Karpas-422 (cell line): ENCODE measurements around the gene PPP1R12B. TPM values are rescaled to one million over a fixed set of nuclear protein-coding genes. Genes with fewer than 3 reads are reported as not detected.
A peak's percentile ranks its signal among the peaks of the same experiment; 100 is the strongest.
"Not testable (repeated sequence)": the region's sequence is repeated elsewhere in the genome, so short reads cannot be mapped to it uniquely, and the experiment has no call there.

Experiments used
- DNase-seq: peaks from one replicate; pipeline ENCODE4 v3.0.0-alpha.2; 2015
- H2AFZ ChIP-seq: fragments of 200-600 bp; sonication (generic); 2 replicates; pipeline ENCODE4 v1.6.1; 2014; ENCODE audit warnings: antibody characterized with exemption, low read length, mixed read lengths
- H3K27ac ChIP-seq: fragments of 200-600 bp; sonication (generic); 2 replicates; pipeline ENCODE4 v1.5.1; 2014; ENCODE audit warnings: mild to moderate bottlenecking, low read length, moderate library complexity
- H3K27me3 ChIP-seq: fragments of 200-600 bp; sonication (generic); 2 replicates; pipeline ENCODE4 v1.6.1; 2014; ENCODE audit warnings: low read length, mixed read lengths
- H3K36me3 ChIP-seq: fragments of 200-600 bp; sonication (generic); 2 replicates; pipeline ENCODE4 v1.6.1; 2014; ENCODE audit warnings: low read length, mixed read lengths; ENCODE audit not compliant: insufficient read depth
- H3K4me1 ChIP-seq: fragments of 200-600 bp; sonication (generic); 2 replicates; pipeline ENCODE4 v1.6.1; 2014; ENCODE audit warnings: mild to moderate bottlenecking, low read length, mixed read lengths
- H3K4me2 ChIP-seq: fragments of 200-600 bp; sonication (generic); 2 replicates; pipeline ENCODE4 v1.6.1; 2014; ENCODE audit warnings: low read length, low read depth, mild to moderate bottlenecking; ENCODE audit not compliant: poor library complexity, severe bottlenecking
- H3K4me3 ChIP-seq: fragments of 200-600 bp; sonication (generic); 2 replicates; pipeline ENCODE4 v1.5.1; 2014; ENCODE audit warnings: mild to moderate bottlenecking, antibody characterized with exemption, low read length, mixed read lengths
- H3K79me2 ChIP-seq: fragments of 200-600 bp; sonication (generic); 2 replicates; pipeline ENCODE4 v1.6.1; 2014; ENCODE audit warnings: mild to moderate bottlenecking, low read length, mixed read lengths
- H3K9ac ChIP-seq: fragments of 200-600 bp; sonication (generic); 2 replicates; pipeline ENCODE4 v1.6.0; 2014; ENCODE audit warnings: low read length
- H3K9me2 ChIP-seq: fragments of 200-600 bp; sonication (generic), shearing (Covaris generic); replicated peaks from 2 replicates; pipeline ENCODE4 v1.6.0; 2014; ENCODE audit warnings: mild to moderate bottlenecking, low read length, moderate library complexity; ENCODE audit not compliant: insufficient read depth
- H3K9me3 ChIP-seq: fragments of 300-700, 200-600 bp; sonication (generic); 2 replicates; pipeline ENCODE4 v1.6.1; 2014; ENCODE audit warnings: low read length, mixed read lengths
- H4K20me1 ChIP-seq: fragments of 200-600 bp; sonication (generic); 2 replicates; pipeline ENCODE4 v1.6.1; 2014; ENCODE audit warnings: mild to moderate bottlenecking, antibody characterized with exemption, low read length, low read depth; ENCODE audit not compliant: insufficient read depth
- total RNA-seq: library from RNA; depleted of rRNA; stranded (reverse); fragments of >200 nt; shearing (Covaris generic); gene quantifications from 2 replicates; pipeline ENCODE4 v1.2.3, GENCODE V29; 2014; ENCODE audit warnings: low replicate concordance

The PPP1R12B gene
- total RNA-seq, 1 experiment from 2014 or later, result 8.4 TPM

GRCh38 chr1:202484032-202484431, 135.5 kb downstream of the PPP1R12B start:
- H2AFZ ChIP-seq, H3K9me3 ChIP-seq, H3K79me2 ChIP-seq, H4K20me1 ChIP-seq, H3K4me3 ChIP-seq, H3K27me3 ChIP-seq, H3K4me2 ChIP-seq, H3K4me1 ChIP-seq, H3K9ac ChIP-seq, H3K27ac ChIP-seq, H3K9me2 ChIP-seq, H3K36me3 ChIP-seq: not testable (repeated sequence)
- peak; percentile 41 for DNase-seq

DNA sequence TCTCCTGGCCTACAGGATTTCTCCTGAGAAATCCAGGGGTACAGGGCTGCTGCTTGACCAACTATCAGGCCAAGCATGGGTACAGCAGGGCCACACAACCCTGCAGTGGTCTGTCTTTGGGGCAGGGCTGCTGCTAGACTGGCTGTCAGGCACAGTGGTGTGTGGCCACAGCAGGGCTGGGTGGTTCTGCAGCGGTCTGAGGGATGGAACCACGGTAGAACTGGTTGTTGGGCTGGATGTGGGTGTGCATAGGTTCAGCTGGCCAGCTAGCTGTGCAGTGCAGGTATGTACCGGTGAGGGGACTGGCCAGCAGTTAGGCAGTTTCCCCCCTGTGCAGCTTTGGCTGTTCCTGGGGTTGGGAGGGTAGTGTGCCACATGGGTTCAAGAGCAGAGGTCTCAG, 136.3 kb downstream of the PPP1R12B start:
- not testable (repeated sequence) for H4K20me1 ChIP-seq, H3K4me1 ChIP-seq

GRCh38 chr1:202488178-202488649, 139.7 kb downstream of the PPP1R12B start:
- not testable (repeated sequence) for H2AFZ ChIP-seq, H4K20me1 ChIP-seq, H3K9me2 ChIP-seq, H3K4me3 ChIP-seq, H3K4me1 ChIP-seq, H3K27me3 ChIP-seq, H3K36me3 ChIP-seq, H3K9me3 ChIP-seq, H3K9ac ChIP-seq, DNase-seq, H3K27ac ChIP-seq, H3K79me2 ChIP-seq, H3K4me2 ChIP-seq

More for the DNA sequence above, 136.3 kb downstream of the PPP1R12B start:
- not testable (repeated sequence) for H3K4me2 ChIP-seq, H3K79me2 ChIP-seq, H3K4me3 ChIP-seq, H3K27ac ChIP-seq, H2AFZ ChIP-seq, H3K9me2 ChIP-seq, H3K9me3 ChIP-seq, H3K9ac ChIP-seq, H3K36me3 ChIP-seq, H3K27me3 ChIP-seq
- DNase-seq, result peak; percentile 16

DNA sequence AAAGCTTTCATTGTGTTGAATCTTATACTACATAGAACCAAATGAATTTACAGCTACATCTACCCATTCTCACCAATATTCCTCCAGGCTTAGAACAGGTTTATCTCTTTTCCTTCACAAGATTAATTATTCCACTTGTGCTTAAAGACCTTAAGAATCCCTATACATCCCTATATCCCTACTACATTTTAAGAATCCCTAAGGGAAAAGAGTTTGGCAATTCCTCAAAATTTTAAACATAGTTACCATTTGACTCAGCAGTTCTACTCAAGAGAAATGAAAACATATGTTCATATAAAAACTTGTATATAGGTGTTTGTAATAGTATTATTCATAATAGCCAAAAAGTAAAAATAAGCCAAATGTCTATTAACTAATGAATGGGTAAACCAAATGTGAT, 140.6 kb downstream of the PPP1R12B start:
- H3K27me3 ChIP-seq, H3K4me1 ChIP-seq, DNase-seq, H2AFZ ChIP-seq, H3K9me3 ChIP-seq, H3K9me2 ChIP-seq, H3K36me3 ChIP-seq, H3K4me3 ChIP-seq, H3K27ac ChIP-seq, H3K79me2 ChIP-seq, H4K20me1 ChIP-seq, H3K4me2 ChIP-seq, H3K9ac ChIP-seq: not testable (repeated sequence)

GRCh38 chr1:202493112-202493511, 144.6 kb downstream of the PPP1R12B start:
- H3K9ac ChIP-seq, H4K20me1 ChIP-seq, H3K27me3 ChIP-seq, H3K9me3 ChIP-seq, H3K27ac ChIP-seq, H3K9me2 ChIP-seq, DNase-seq, H3K79me2 ChIP-seq, H3K4me2 ChIP-seq, H3K4me3 ChIP-seq, H3K36me3 ChIP-seq, H3K4me1 ChIP-seq, H2AFZ ChIP-seq: not testable (repeated sequence)

DNA sequence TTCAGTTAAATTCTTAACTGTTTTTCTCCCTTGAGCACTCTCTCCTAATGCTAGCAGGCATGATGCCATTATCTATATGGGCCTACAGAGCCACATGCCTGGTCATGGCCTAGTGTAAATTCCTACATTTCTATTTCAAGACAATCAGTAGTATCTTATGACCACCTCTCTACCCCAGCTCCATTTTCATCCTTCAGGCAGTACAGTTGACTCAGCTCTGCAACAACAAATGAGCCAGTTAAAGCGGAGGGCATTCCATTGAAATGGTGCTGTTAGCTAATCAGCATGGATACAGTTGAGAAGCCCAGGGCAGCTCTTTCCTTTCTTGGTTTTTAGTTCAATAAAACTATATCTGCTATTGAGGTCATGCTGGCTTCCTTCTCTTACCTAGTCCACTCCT, 150.0 kb downstream of the PPP1R12B start:
- Histone ChIP-seq H3K9me2 (no peaks in the 10 kb centered on the region), H3K27me3 (no peaks in the 10 kb centered on the region), H4K20me1 (no peaks in the 10 kb centered on the region), H3K4me2 (no peak overlapping the region), H3K79me2 (no peaks in the 10 kb centered on the region), H3K9me3 (no peaks in the 10 kb centered on the region), H2AFZ (no peak overlapping the region), H3K4me3 (no peak overlapping the region), H3K27ac (no peak overlapping the region), H3K36me3 (no peaks in the 10 kb centered on the region), H3K4me1 (no peaks in the 10 kb centered on the region), H3K9ac (no peak overlapping the region)
- peak; percentile 14 for DNase-seq

- H3K27ac ChIP-seq, H3K27me3 ChIP-seq, H3K9ac ChIP-seq, H4K20me1 ChIP-seq, H3K4me2 ChIP-seq, H3K9me2 ChIP-seq, H3K9me3 ChIP-seq, H3K36me3 ChIP-seq, H2AFZ ChIP-seq, H3K4me3 ChIP-seq, H3K4me1 ChIP-seq, H3K79me2 ChIP-seq: not testable (repeated sequence)
- DNase-seq, result peak; percentile 4
Measured at GRCh38 chr1:202499997-202500396, 151.5 kb downstream of the PPP1R12B start.

DNA sequence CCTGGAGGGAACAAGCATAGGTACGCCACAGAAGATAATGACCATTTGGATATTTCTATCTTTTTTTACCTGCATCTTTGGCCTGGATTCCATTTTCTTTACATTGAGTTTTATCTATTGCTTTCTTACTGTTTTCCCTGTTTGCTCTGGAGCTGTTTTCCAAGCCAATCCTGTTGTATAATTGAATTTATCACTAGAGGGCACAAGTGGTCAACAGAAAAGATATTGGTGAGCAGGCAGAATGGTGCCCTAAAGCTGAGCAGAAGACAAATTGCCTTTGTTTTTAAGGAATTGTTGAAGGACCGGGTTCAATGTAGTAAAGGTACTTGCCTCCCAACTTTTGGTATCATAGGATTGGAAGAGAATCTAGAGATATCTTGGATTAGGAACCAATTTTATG, 152.8 kb downstream of the PPP1R12B start:
- H3K9me2 ChIP-seq, result no peaks in the 10 kb centered on the region
- H3K9ac ChIP-seq, result no peak overlapping the region
- H4K20me1 ChIP-seq, result no peaks in the 10 kb centered on the region
- no peaks in the 10 kb centered on the region for H3K79me2 ChIP-seq
- DNase-seq, result peak; percentile 41
- no peaks in the 10 kb centered on the region for H3K9me3 ChIP-seq
- H3K27ac ChIP-seq, result no peak overlapping the region
- no peak overlapping the region for H3K4me3 ChIP-seq
- H3K4me2 ChIP-seq, result no peak overlapping the region
- no peaks in the 10 kb centered on the region for H3K36me3 ChIP-seq
- H3K27me3 ChIP-seq, result no peaks in the 10 kb centered on the region
- H2AFZ ChIP-seq, result no peak overlapping the region
- no peaks in the 10 kb centered on the region for H3K4me1 ChIP-seq

DNA sequence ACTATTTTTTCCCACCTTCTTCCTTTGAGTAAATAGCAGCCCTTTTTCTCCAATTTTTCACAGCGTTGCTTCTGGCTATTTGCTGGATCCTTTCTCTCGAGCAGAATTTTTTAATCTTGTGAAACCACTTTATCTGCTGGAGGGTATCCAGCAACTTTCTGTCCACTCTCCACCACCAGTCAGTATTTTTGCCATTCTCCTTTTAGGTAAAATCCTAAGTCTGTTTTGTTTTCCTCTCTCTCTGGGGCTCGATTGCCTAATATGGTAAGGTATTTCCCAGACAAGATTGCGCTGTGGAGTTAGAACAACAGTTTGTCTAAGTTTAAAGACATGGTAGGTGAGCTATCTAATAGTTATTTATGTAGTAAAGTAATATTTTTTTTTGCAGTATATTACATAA, 156.9 kb downstream of the PPP1R12B start:
- no peaks in the 10 kb centered on the region for H3K9me3 ChIP-seq
- H3K4me1 ChIP-seq, result no peaks in the 10 kb centered on the region
- no peaks in the 10 kb centered on the region for H3K27me3 ChIP-seq
- no peak overlapping the region for H2AFZ ChIP-seq
- H3K4me3 ChIP-seq, result no peak overlapping the region
- no peak for DNase-seq
- H4K20me1 ChIP-seq, result no peaks in the 10 kb centered on the region
- H3K79me2 ChIP-seq, result no peaks in the 10 kb centered on the region
- no peak overlapping the region for H3K4me2 ChIP-seq
- no peak overlapping the region for H3K27ac ChIP-seq
- H3K9ac ChIP-seq, result no peak overlapping the region
- H3K36me3 ChIP-seq, result no peaks in the 10 kb centered on the region
- no peaks in the 10 kb centered on the region for H3K9me2 ChIP-seq
